Fibroblast of peridontal ligament (primary cell): ENCODE results near the gene ARG2.
A peak's percentile ranks its signal among the peaks of the same experiment; 100 is the strongest.

Source experiments
- DNase-seq: peaks from one replicate; pipeline ENCODE4 v3.0.0-alpha.2; 2010; ENCODE audit errors: extremely low read depth

ARG2 gene

GRCh38 chr14:67619446-67620216 lies at the start of gene ARG2:
TSS of gene ARG2 (plus strand) at chr14:67619920. CDS start at chr14:67619978, 58 bp downstream.
- peak; percentile 78 for DNase-seq

- DNase-seq = no peak
Observed at GRCh38 chr14:67570453-67570852, 49.3 kb upstream of the ARG2 start.

GRCh38 chr14:67571275-67571990 lies 48.3 kb upstream of the ARG2 start:
- peak; percentile 59 for DNase-seq

- DNase-seq = no peak
Observed at GRCh38 chr14:67571991-67572323, 47.8 kb upstream of the ARG2 start.

- DNase-seq = no peak
Observed at GRCh38 chr14:67572608-67573007, 47.1 kb upstream of the ARG2 start.

GRCh38 chr14:67573228-67574010 lies 46.3 kb upstream of the ARG2 start:
- no peak for DNase-seq

- no peak for DNase-seq
Observed at GRCh38 chr14:67574156-67574555, 45.6 kb upstream of the ARG2 start.

GRCh38 chr14:67574806-67575205 lies 44.9 kb upstream of the ARG2 start:
- DNase-seq = no peak

- DNase-seq = no peak
Observed at GRCh38 chr14:67575684-67576083, 44.0 kb upstream of the ARG2 start.

GRCh38 chr14:67576216-67576955 lies 43.3 kb upstream of the ARG2 start:
- DNase-seq = no peak

GRCh38 chr14:67577181-67577808 lies 42.4 kb upstream of the ARG2 start:
- DNase-seq = no peak

GRCh38 chr14:67577909-67578749 lies 41.6 kb upstream of the ARG2 start:
- DNase-seq = no peak

GRCh38 chr14:67579040-67579439 lies 40.7 kb upstream of the ARG2 start:
- no peak for DNase-seq

- DNase-seq = no peak
Observed at GRCh38 chr14:67579636-67580035, 40.1 kb upstream of the ARG2 start.

- DNase-seq = no peak
Observed at GRCh38 chr14:67580336-67581171, 39.2 kb upstream of the ARG2 start.

- no peak for DNase-seq
Observed at GRCh38 chr14:67581643-67582042, 38.1 kb upstream of the ARG2 start.

- DNase-seq = no peak
Observed at GRCh38 chr14:67582061-67582460, 37.7 kb upstream of the ARG2 start.

GRCh38 chr14:67583711-67584644 lies 35.7 kb upstream of the ARG2 start:
- DNase-seq = peak; percentile 60
